Epidermal melanocyte (primary cell): ENCODE data around the gene SIRT1.
"Not testable (repeated sequence)": the region's sequence is repeated elsewhere in the genome, so short reads cannot be mapped to it uniquely, and the experiment has no call there.

Source experiments
- DNase-seq: peaks from one replicate; pipeline ENCODE4 v3.0.0; 2011; ENCODE audit warnings: low spot score; ENCODE audit not compliant: insufficient read length

The SIRT1 gene

DNA sequence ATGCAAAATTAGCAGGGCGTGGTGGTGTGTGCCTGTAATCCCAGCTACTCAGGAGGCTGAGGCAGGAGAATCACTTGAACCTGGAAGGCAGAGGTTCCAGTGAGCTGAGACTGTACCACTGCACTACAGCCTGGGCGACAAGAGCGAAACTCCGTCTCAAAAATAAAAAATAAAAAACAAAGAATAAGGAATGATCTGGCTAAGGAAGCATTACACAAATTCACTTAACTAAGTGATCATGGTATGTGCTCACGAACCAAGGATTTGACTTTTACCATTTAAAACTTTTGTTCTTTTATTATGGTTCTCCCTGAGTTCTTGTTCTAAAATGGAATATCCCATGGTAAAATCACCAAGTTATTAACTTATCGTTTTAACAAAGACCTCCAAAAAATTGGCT is 71.2 kb downstream of the SIRT1 start:
- no peak for DNase-seq

GRCh38 chr10:67959839-67960476 is 75.5 kb downstream of the SIRT1 start:
- no peak for DNase-seq

GRCh38 chr10:67965456-67965855 is 81.0 kb downstream of the SIRT1 start:
- DNase-seq, result no peak

DNA sequence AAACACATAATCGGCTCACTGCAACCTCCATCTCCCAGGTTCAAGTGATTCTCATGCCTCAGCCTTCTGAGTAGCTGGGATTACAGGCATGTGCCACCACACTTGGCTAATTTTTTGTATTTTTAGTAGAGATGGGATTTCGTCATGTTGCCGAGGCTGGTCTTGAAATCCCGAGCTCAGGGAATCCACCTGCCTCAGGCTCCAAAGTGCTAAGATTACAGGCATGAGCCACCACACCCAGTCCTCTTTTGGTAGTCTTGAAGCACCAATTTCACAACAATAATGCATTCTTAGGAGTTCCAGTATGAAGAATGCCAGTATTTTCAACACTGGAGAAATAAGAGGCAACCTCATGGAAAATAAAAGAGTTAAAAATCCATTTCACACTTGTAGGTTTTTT is 81.6 kb downstream of the SIRT1 start:
- not testable (repeated sequence) for DNase-seq
